Mesenteric fat pad (tissue), 1 donor: Measurements from ENCODE around the gene SLC25A33. TPM values are rescaled to one million over a fixed set of nuclear protein-coding genes. Genes with fewer than 3 reads are reported as not detected.
"Not testable (repeated sequence)": the region's sequence is repeated elsewhere in the genome, so short reads cannot be mapped to it uniquely, and the experiment has no call there.

Experiments used
- DNase-seq: peaks from one replicate; pipeline ENCODE4 v3.0.0-alpha.2; 2020; ENCODE audit warnings: low spot score
- total RNA-seq: library from RNA; stranded (reverse); fragmentation: NEBNext Ultra II Directional; extraction: Animal tissue kit (Norgen Biotek cat#: 25700); gene quantifications from one replicate; pipeline ENCODE4 v1.2.1, GENCODE V29; 2021
- donor health status: DM: yes; HTN: yes; CAD: no.

The SLC25A33 gene
- total RNA-seq, 1 donor from 2014 or later = 7.5 TPM

GRCh38 chr1:9618909-9619679, 79.8 kb downstream of the SLC25A33 start:
- DNase-seq = no peak

DNA sequence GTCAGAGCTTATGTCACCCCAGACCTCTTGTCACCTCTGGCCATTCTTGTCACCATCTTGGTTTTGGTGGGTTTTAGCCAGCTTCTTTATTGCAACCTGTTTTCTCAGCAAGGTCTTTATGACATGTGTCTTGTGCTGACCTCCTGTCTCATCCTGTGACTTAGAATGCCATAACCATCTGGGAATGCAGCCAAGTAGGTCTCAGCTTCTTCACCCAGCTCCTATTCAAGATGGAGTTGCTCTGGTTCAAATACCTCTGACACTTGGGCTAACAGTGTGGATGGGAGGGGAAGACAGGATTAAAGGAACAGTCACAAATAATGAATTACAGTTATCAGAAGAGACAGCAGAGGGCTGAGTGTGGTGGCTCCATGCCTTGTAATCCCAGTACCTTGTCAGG, 81.8 kb downstream of the SLC25A33 start:
- no peak for DNase-seq

- no peak for DNase-seq
Observed at GRCh38 chr1:9624081-9624480, 84.8 kb downstream of the SLC25A33 start.

DNA sequence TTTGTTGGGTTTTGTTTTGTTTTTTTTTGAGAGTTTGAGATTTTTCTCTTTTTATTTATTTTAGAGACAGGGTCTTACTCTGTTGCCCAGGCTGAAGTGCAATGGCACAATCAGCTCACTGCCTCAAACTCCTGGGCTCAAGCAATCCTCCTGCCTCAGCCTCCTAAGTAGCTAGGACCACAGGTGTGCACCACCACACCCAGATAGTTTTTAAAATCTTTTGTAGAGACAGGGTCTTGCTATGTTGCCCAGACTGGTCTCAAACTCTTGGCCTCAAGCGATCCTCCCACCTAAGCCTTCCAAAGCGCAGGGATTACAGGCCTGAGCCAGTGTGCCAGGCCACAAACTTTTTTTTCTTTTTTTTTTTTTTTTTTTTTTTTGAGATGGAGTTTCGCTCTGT, 85.8 kb downstream of the SLC25A33 start:
- not testable (repeated sequence) for DNase-seq

DNA sequence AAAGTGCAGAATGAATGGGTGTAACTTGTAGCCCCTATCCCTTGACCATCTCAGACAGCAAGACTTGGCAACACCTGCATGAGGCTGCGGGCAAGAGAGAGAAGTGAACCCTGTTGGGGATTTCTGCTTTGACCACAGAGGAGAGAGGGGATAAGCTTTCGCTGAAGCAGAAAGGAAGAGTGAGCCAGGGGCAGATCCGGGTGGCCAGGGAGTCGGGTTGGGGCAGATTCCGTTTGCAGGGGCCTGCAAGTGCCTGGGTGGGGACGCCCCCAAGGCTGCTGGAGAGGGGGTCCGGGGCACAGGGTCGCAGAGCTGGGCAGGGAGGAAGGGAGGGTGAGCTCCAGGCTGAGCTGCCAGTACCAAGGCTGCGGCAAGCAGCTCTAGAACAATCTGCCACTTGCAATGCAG, 86.9 kb downstream of the SLC25A33 start:
- no peak for DNase-seq

DNA sequence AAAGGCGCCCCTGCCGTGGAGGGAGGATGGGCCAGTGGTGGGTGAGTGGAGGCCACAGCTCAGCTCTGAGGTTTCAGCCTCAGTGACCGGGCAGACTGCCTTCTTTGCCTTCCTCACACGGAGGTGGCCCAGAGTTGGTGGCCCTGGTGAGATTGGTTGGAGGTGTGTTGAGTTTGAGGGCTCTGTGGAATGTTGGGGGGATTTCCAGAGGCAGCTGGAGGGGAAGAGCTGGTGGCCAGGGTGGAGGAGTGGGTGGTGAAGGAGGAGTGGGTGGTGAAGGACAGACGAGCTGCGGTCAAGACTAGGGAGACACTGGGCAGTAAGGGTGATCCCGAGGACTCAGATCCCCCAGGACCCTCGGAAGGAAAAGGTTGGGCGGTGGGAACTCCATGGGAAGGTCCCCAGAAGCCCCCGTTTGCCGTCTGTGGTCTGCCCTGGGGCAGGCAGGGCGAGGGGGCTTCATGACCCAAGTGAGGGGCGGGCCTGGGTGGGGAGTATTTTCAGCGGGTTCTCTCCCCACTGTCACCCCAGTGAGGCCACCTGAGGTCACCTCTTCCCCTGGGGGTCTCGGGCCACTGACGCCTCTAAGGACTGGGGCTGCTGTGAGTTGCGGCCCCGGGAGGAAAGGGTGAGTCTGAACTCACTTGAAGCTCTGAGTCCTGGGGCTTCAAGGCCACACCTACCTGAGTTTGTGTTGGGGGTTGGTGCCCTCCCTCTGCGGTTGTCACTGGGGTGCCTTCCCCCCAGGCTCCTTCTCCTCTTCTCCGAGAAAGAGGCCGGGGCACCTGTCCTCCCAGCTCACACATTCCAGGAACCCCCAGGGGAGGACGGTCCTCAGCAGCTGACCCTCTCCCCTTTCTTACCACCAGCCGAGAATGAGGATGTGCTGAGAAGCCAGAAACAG, 89.5 kb downstream of the SLC25A33 start:
- DNase-seq = no peak

DNA sequence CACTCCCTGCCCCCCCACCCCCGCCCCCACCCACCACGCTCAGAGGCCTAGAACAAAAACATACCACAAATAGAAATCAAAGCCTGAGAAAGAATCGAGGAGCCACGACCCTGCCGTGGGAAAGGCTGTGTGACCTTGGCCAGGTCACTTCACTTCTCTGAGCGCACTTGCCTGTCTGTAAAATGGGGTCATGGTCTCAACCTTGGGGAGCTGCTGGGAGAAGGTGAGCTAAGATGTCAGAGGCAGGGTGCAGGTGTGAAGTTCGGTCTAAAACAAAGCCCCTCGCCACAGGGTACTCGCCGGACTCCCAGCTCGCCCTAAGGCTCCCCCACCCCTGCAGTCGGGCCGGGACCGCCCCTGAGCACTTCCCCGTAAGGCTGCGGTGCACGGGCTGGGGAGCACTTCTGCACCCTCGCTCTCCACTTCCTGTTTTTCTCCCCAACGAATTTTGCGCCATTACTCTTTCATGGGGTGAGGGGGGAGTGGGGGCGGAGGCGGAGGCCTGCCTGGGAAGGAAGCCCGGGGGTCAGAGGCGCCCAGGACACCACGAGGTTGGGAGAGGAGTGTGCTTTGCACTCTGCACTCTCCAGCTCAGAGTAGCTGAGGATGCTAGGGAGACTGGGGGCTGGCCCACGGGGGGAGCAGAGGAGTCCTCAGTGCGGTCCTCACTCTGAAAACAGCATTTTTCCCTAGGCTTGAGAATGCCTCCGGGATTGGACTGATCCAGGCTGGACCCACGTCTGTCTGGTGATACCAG, 90.4 kb downstream of the SLC25A33 start:
- no peak for DNase-seq

DNA sequence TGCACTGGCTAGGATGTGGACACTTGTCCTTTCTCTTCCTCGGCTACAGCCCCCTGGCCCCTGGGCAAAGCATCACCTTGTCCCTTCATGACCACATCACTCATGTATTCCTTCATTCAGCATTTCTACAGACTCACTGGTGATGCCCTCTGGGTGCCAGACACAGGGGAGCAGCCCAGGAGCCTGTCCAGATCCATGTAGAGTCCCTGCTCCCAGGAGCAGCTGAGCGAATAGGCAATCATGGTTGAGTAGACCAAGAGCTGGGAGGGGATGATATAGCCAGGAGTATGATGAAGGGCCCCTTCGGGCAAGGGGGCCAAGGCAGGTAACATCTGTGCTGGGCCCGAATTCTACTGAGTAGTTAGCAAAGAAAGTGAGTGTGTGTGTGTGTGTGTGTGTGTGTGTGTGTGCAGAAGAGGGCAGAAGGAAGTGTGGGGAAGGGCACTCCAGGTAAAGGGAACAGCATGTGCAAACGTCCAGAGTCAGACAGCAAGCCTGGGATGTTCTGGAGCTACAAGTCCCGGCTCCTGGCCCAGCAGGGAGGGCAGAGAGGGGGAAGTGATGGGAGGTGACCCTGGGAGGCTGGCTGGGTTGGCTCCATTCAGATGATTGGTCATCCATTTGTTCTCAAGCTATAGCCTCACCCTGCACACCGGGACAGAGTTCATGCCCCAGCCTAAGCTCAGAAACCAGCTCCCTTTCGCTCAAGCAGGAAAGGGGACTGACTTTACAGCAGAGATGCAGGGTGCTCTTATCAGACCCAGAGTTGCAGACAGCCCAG, 91.3 kb downstream of the SLC25A33 start:
- no peak for DNase-seq

- DNase-seq = no peak
Observed at GRCh38 chr1:9631613-9632012, 92.3 kb downstream of the SLC25A33 start.

- no peak for DNase-seq
Observed at GRCh38 chr1:9633493-9633892, 94.2 kb downstream of the SLC25A33 start.

DNA sequence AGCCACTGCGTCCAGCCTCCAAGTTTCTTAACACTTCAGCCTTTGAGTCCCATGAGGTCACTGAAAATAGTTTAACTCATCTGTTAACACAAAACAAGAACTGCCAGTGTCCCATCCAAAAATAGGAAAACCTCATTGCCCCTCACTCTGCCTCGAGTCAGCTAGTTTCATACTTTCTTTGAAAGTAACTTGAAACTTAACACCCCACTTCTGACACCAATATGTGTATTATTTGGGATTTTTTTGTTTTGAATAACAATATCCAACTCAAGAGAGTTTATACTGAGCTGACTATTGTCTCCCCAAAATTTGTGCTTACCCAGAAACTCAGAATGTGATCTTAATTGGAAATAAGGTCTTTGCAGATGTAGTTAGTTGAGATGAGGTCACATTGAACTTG, 95.3 kb downstream of the SLC25A33 start:
- no peak for DNase-seq

Other genes with a start within 250 kb of the SLC25A33 start
- gene SPSB1, start 246.6 kb upstream of the SLC25A33 start, total RNA-seq = 48.8 TPM
- 9.8 TPM for gene TMEM201, start 49.4 kb downstream of the SLC25A33 start, total RNA-seq
- gene PIK3CD, start 112.3 kb downstream of the SLC25A33 start, total RNA-seq = 14.5 TPM